Measurements from ENCODE around the gene BCL2L15. TPM values are rescaled to one million over a fixed set of nuclear protein-coding genes. Genes with fewer than 3 reads are reported as not detected.

Gene BCL2L15
- total and polyA plus RNA-seq, 11 donors: 0.01 to 0.61 (median 0.14) TPM; not detected in 5

- 95 to 100% (median 100%) methylated on average over 1 of the region's 1 CpG for WGBS, 4 donors
- Histone ChIP-seq H3K27me3 (no peaks in the 10 kb centered on the region), H3K4me3 (no peak overlapping the region), H3K36me3 (peaks cover 0 to under 1% (median 0%) of the 10 kb centered on the region in 9 donors), H3K9me3 (peaks cover 0 to 4% (median 0%) of the 10 kb centered on the region in 12 donors), H3K27ac (no peak overlapping the region), H3K4me1 (peaks cover 6 to 84% (median 42%) of the 10 kb centered on the region in 12 donors)
- no peak for ATAC-seq
- DNase-seq: no peak
- intact Hi-C loops (cut with DNase I): no loop called here
- no peak for TF ChIP-seq CTCF (IDR thresholded peaks at IDR 0.05)
- TF ChIP-seq POLR2A (IDR thresholded peaks at IDR 0.05): no peak
Observed at GRCh38 chr1:113935176-113935575, 47.8 kb upstream of the BCL2L15 start.

- no peak for DNase-seq
- no peak for ATAC-seq
- H3K4me1 ChIP-seq: peaks cover 6 to 82% (median 39%) of the 10 kb centered on the region in 12 donors
- WGBS, 4 donors: 55 to 80% (median 69%) methylated on average over 5 of the region's 5 CpGs
- intact Hi-C loops (cut with DNase I): no loop called here
- no peak overlapping the region for H3K4me3 ChIP-seq
- peaks cover 0 to 4% (median 0%) of the 10 kb centered on the region in 12 donors for H3K9me3 ChIP-seq
- H3K27me3 ChIP-seq: no peaks in the 10 kb centered on the region
- no peaks in the 10 kb centered on the region for H3K36me3 ChIP-seq
- no peak overlapping the region for H3K27ac ChIP-seq
- no peak for TF ChIP-seq CTCF (IDR thresholded peaks at IDR 0.05)
- TF ChIP-seq POLR2A (IDR thresholded peaks at IDR 0.05): no peak
Observed at GRCh38 chr1:113934511-113935055, 47.2 kb upstream of the BCL2L15 start.

- no peaks in the 10 kb centered on the region for H3K27me3 ChIP-seq
- H3K4me1 ChIP-seq: peaks cover 6 to 80% (median 38%) of the 10 kb centered on the region in 12 donors
- TF ChIP-seq POLR2A (IDR thresholded peaks at IDR 0.05) (no peak), CTCF (IDR thresholded peaks at IDR 0.05) (no peak)
- H3K4me3 ChIP-seq: no peak overlapping the region
- DNase-seq (no peak), ATAC-seq (no peak)
- intact Hi-C loops (cut with DNase I): no loop called here
- H3K36me3 ChIP-seq: no peaks in the 10 kb centered on the region
- H3K9me3 ChIP-seq: peaks cover 0 to 4% (median 0%) of the 10 kb centered on the region in 12 donors
- no peak overlapping the region for H3K27ac ChIP-seq
Observed at GRCh38 chr1:113934006-113934405, 46.6 kb upstream of the BCL2L15 start.

- intact Hi-C loops (cut with DNase I): no loop called here
Observed at GRCh38 chr1:113931451-113931851, 44.1 kb upstream of the BCL2L15 start.

More at GRCh38 chr1:113931451-113931851, 44.1 kb upstream of the BCL2L15 start:
- peaks cover 0 to 4% (median 0%) of the 10 kb centered on the region in 12 donors for H3K9me3 ChIP-seq
- peaks cover 6 to 75% (median 40%) of the 10 kb centered on the region in 12 donors for H3K4me1 ChIP-seq
- H3K36me3 ChIP-seq: no peaks in the 10 kb centered on the region
- peak overlapping the region in 9 of 12 donors; percentile 73 to 99 (median 94) for H3K4me3 ChIP-seq
- H3K27ac ChIP-seq: peak overlapping the region in 6 of 12 donors; percentile 2 to 98 (median 96)
- TF ChIP-seq CTCF (IDR thresholded peaks at IDR 0.05): no peak
- TF ChIP-seq POLR2A (IDR thresholded peaks at IDR 0.05): no peak
- ATAC-seq (no peak), DNase-seq (no peak)
- WGBS, 4 donors: 23 to 38% (median 29%) methylated on average over 3 of the region's 3 CpGs
- no peaks in the 10 kb centered on the region for H3K27me3 ChIP-seq
